Lung (tissue), 16 donors: ENCODE data around the gene POLR2A. TPM values are rescaled to one million over a fixed set of nuclear protein-coding genes. Genes with fewer than 3 reads are reported as not detected.
A peak's percentile ranks its signal among the peaks of the same experiment; 100 is the strongest.

Experiments
- ATAC-seq: fragments of 200-7000 bp; cut with Tn5 transposase; one replicate; pipeline ENCODE4 v1.9.1; 2020; ENCODE audit warnings: moderate number of reproducible peaks; ENCODE audit not compliant: insufficient read depth, low FRiP score
- DNase-seq, 3 donors: peaks; one replicate each; pipeline ENCODE4 v3.0.0-alpha.2; 2013 to 2017
- H3K27ac ChIP-seq, 2 donors: one replicate each; pipeline ENCODE4 v1.5.1; 2013; ENCODE audit warnings: mild to moderate bottlenecking in 2 of 2, moderate library complexity in 2 of 2, control low read depth in 1 of 2, inconsistent platforms in 1 of 2, low read depth in 1 of 2, low read length in 1 of 2
- H3K27me3 ChIP-seq, 3 donors: one replicate each; pipeline ENCODE4 v1.5.1; 2013; ENCODE audit warnings: low read length in 2 of 3; ENCODE audit not compliant: control insufficient read depth in 3 of 3, insufficient read depth in 3 of 3
- H3K36me3 ChIP-seq, 4 donors: one replicate each; pipeline ENCODE4 v1.5.1; 2013; ENCODE audit warnings: low read length in 4 of 4, mild to moderate bottlenecking in 1 of 4, moderate library complexity in 1 of 4; ENCODE audit not compliant: control insufficient read depth in 4 of 4, insufficient read depth in 4 of 4
- H3K4me1 ChIP-seq, 5 donors: one replicate each; pipeline ENCODE4 v1.5.1; 2013; ENCODE audit warnings: low read length in 5 of 5, mild to moderate bottlenecking in 2 of 5, moderate library complexity in 1 of 5; ENCODE audit not compliant: control insufficient read depth in 5 of 5, insufficient read depth in 5 of 5
- H3K4me3 ChIP-seq: one replicate; pipeline ENCODE4 v1.5.1; 2013; ENCODE audit warnings: mild to moderate bottlenecking, control low read depth, moderate library complexity
- H3K9ac ChIP-seq, 2 donors: one replicate each; pipeline ENCODE4 v1.5.1; 2013; ENCODE audit warnings: low read length in 2 of 2, control low read depth in 1 of 2; ENCODE audit not compliant: insufficient read depth in 1 of 2
- H3K9me3 ChIP-seq, 4 donors: one replicate each; pipeline ENCODE4 v1.5.1; 2013; ENCODE audit warnings: low read length in 3 of 4, mild to moderate bottlenecking in 1 of 4, moderate library complexity in 1 of 4; ENCODE audit not compliant: control insufficient read depth in 4 of 4, insufficient read depth in 3 of 4
- WGBS, 2 donors: extraction: QIAGEN DNeasy Blood & Tissue Kit; methylation state at CpG; one replicate each; pipeline ENCODE4 v1.1.7; 2013; 5-methylcytosine and 5-hydroxymethylcytosine counted together
- long read RNA-seq, 5 donors: transcript quantifications; one replicate each; lab custom pipeline, GENCODE V29; 2026
- polyA plus RNA-seq, 2 donors: library from polyadenylated mRNA; stranded (reverse); fragments of 200-250 nt; gene quantifications; one replicate each; pipeline ENCODE4 v1.2.1, GENCODE V29; 2013
- total RNA-seq, 2 donors: library from RNA; depleted of rRNA in 1 of 2; stranded (reverse); fragments of >200 nt in 1 of 2; gene quantifications; one replicate each; pipeline ENCODE4 v1.2.1, GENCODE V29; 2014 to 2021
- TF ChIP-seq, protein P1 (sequence below): IDR thresholded peaks from 2 replicates; pipeline ENCODE4 v1.5.1; 2012; ENCODE audit warnings: mild to moderate bottlenecking; ENCODE audit errors: control extremely low read depth, extremely low read depth
- donor health status: control.
- donor health status: control.
- donor health status: Bipolar disorder and iron deficiency.
- donor health status: healthy.
- donor health status: DM: yes; HTN: yes; CAD: no.

POLR2A gene
- total RNA-seq (100 to 1,000 TPM; 113 to 129 TPM), polyA plus RNA-seq (10 to 100 TPM; 37.8 to 40.9 TPM)
- long read RNA-seq, donor 1, full-length matches to known transcripts, result 4 of 74 reads
- long read RNA-seq, donor 1, partial matches to known transcripts, result 70 of 74 reads
- long read RNA-seq, donor 1, other reads (novel, unspliced or antisense), result 0 of 74 reads
- long read RNA-seq, donor 2, partial matches to known transcripts, result 23 of 24 reads
- long read RNA-seq, donor 2, other reads (novel, unspliced or antisense), result 0 of 24 reads
- long read RNA-seq, donor 3, partial matches to known transcripts, result 51 of 53 reads
- long read RNA-seq, donor 3, other reads (novel, unspliced or antisense), result 0 of 53 reads
- long read RNA-seq, donor 4, partial matches to known transcripts, result 34 of 34 reads
- long read RNA-seq, donor 4, other reads (novel, unspliced or antisense), result 0 of 34 reads
- long read RNA-seq, donor 5, full-length matches to known transcripts, result 10 of 123 reads
- long read RNA-seq, donor 5, partial matches to known transcripts, result 113 of 123 reads
- long read RNA-seq, donor 5, other reads (novel, unspliced or antisense), result 0 of 123 reads

DNA sequence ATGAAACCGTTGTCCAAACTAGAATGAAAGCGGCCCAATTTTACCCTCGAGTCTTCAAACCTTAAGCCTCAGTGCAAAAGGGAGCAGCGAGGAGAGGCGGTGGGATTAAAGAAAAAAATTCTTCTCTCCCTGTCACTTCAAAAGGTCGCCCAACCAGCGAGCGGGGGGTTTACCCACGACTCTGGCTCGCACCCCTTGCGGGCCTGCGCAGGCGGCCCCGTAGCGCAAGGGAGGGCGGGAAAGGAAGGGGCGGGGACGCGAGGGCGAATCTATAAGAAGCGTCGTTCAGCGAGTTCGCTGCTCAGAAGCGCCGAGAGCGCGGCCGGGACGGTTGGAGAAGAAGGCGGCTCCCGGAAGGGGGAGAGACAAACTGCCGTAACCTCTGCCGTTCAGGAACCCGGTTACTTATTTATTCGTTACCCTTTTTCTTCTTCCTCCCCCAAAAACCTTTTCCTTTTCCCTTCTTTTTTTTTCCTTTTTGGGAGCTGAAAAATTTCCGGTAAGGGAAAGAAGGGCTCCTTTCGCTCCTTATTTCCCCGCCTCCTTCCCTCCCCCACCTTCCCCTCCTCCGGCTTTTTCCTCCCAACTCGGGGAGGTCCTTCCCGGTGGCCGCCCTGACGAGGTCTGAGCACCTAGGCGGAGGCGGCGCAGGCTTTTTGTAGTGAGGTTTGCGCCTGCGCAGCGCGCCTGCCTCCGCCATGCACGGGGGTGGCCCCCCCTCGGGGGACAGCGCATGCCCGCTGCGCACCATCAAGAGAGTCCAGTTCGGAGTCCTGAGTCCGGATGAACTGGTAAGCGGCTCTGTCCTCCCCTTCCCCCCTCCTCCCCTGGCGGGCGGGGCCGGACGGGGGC lies at the start of gene POLR2A:
Gene POLR2A, plus strand, starts transcription at position 300 of the 852 bp plus-strand sequence.
- ATAC-seq, result peak; percentile 85
- Histone ChIP-seq H3K36me3 (no peaks in the 10 kb centered on the region), H3K27ac (peak within 1 kb of the TSS; percentile 99 to 100), H3K27me3 (no peaks in the 10 kb centered on the region), H3K9me3 (no peaks in the 10 kb centered on the region), H3K9ac (peak within 1 kb of the TSS; percentile 98 to 99), H3K4me3 (peak within 1 kb of the TSS; percentile 68), H3K4me1 (peaks cover 8 to 54% (median 29%) of the 10 kb centered on the region in 5 donors)
- TF ChIP-seq, protein P1, sequence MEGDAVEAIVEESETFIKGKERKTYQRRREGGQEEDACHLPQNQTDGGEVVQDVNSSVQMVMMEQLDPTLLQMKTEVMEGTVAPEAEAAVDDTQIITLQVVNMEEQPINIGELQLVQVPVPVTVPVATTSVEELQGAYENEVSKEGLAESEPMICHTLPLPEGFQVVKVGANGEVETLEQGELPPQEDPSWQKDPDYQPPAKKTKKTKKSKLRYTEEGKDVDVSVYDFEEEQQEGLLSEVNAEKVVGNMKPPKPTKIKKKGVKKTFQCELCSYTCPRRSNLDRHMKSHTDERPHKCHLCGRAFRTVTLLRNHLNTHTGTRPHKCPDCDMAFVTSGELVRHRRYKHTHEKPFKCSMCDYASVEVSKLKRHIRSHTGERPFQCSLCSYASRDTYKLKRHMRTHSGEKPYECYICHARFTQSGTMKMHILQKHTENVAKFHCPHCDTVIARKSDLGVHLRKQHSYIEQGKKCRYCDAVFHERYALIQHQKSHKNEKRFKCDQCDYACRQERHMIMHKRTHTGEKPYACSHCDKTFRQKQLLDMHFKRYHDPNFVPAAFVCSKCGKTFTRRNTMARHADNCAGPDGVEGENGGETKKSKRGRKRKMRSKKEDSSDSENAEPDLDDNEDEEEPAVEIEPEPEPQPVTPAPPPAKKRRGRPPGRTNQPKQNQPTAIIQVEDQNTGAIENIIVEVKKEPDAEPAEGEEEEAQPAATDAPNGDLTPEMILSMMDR, result no peak
- peak; percentile 99 for DNase-seq
- WGBS, 2 donors, result 0 to 1% methylated on average over 62 to 64 of the region's 64 CpGs

DNA sequence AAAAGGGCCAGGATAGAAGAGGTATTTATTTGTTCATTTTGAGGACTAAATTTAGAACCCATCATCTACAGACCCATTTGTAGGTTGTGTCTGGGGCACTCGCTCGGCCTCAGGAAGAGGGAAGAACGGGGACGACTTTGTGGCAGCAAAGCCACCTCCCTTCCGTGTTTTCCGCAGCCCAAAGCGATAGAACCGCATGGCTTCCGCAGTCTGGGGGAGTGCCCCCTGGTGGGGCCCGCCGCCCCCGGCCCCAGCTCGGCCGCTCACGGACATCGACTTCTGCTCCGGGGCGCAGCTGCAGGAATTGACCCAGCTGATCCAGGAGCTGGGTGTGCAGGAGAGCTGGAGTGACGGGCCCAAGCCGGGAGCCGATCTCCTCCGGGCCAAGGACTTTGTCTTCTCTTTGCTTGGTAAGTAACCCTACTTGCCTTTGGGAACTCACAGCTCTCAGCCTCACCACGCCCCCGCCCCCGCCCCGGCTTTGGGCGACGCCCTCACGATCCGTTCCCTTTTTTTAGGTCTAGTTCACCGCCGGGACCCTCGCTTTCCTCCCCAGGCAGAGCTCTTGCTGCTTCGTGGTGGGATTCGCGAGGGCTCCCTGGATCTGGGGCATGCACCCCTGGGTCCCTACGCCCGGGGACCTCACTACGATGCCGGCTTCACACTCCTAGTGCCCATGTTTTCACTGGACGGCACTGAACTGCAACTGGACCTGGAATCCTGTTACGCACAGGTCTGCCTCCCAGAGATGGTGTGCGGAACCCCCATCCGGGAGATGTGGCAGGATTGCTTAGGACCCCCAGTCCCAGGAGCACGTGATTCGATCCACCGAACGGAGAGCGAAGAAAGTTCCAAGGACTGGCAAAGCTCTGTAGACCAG lies 48.2 kb upstream of the POLR2A start:
- peaks cover 0 to 35% (median 13%) of the 10 kb centered on the region in 5 donors for H3K4me1 ChIP-seq
- H3K36me3 ChIP-seq, result no peaks in the 10 kb centered on the region
- H3K9me3 ChIP-seq, result no peaks in the 10 kb centered on the region
- peaks cover 0 to 53% (median 33%) of the 10 kb centered on the region in 3 donors for H3K27me3 ChIP-seq
- peak; percentile 8 for ATAC-seq
- WGBS, 2 donors, result 6 to 7% methylated on average over 49 of the region's 49 CpGs
- H3K9ac ChIP-seq, result peak overlapping the region in 1 of 2 donors; percentile 17
- TF ChIP-seq, protein P1, result no peak
- DNase-seq, result peak; percentile 31 to 48 (median 38)
- peak overlapping the region; percentile 39 to 76 for H3K27ac ChIP-seq
- H3K4me3 ChIP-seq, result peak overlapping the region; percentile 30

DNA sequence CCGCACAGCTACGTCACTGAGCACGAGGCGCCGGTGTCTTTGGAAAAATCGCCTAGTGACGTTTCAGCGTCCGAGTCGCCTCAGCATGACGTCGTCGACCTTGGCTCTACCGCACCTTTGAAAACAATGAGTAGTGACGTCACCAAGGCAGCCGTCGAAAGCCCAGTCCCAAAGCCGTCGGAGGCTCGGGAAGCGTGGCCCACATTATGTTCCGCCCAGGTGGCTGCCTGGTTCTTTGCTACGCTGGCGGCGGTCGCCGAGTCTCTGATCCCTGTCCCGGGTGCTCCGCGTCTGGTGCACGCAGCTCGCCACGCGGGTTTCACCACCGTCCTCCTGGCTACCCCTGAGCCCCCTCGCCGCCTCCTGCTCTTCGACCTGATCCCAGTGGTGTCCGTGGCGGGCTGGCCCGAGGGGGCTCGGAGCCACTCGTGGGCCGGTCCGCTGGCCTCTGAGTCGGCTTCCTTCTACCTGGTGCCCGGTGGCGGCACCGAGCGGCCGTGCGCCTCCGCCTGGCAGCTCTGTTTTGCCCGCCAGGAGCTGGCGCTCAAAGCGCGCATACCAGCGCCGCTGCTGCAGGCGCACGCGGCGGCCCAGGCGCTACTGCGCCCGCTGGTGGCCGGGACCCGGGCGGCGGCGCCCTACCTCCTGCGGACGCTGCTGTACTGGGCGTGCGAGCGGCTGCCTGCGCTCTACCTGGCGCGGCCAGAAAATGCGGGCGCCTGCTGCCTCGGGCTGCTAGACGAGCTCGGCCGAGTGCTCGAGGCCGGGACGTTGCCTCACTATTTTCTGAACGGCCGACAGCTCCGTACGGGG lies 47.4 kb upstream of the POLR2A start:
- peak; percentile 89 for ATAC-seq
- 7 to 9% methylated on average over 85 to 92 of the region's 92 CpGs for WGBS, 2 donors
- H3K4me3 ChIP-seq, result no peak overlapping the region
- H3K27me3 ChIP-seq, result peaks cover 0 to 54% (median 37%) of the 10 kb centered on the region in 3 donors
- TF ChIP-seq, protein P1, result peak; percentile 83
- H3K9ac ChIP-seq, result no peak overlapping the region
- peaks cover 0 to 36% (median 16%) of the 10 kb centered on the region in 5 donors for H3K4me1 ChIP-seq
- H3K36me3 ChIP-seq, result no peaks in the 10 kb centered on the region
- no peaks in the 10 kb centered on the region for H3K9me3 ChIP-seq
- peak overlapping the region; percentile 59 to 62 for H3K27ac ChIP-seq
- peak; percentile 77 to 88 (median 87) for DNase-seq
